HAP-1 (cell line): ENCODE data around the gene FNDC3B.

Source experiments
- DNase-seq, 2 experiments: peaks; one replicate each; pipeline ENCODE4 v3.0.0-alpha.2; 2016 to 2020; ENCODE audit warnings: low spot score in 2 of 2
- H3K27me3 ChIP-seq: fragments of 250-450 bp; sonication (Bioruptor Pico); 2 replicates; pipeline ENCODE4 v1.5.1; 2020; ENCODE audit warnings: low read depth, mild to moderate bottlenecking, moderate library complexity
- H3K36me3 ChIP-seq: fragments of 250-450 bp; sonication (Bioruptor Pico); replicated peaks from 2 replicates; pipeline ENCODE4 v1.5.1; 2020; ENCODE audit warnings: mild to moderate bottlenecking
- H3K4me1 ChIP-seq: fragments of 250-450 bp; sonication (Bioruptor Pico); 2 replicates; pipeline ENCODE4 v1.5.1; 2020; ENCODE audit warnings: mild to moderate bottlenecking
- H3K4me3 ChIP-seq: fragments of 250-450 bp; sonication (Bioruptor Pico); 2 replicates; pipeline ENCODE4 v1.5.1; 2020; ENCODE audit warnings: mild to moderate bottlenecking, moderate library complexity
- H3K9me3 ChIP-seq: fragments of 250-450 bp; sonication (Bioruptor Pico); 2 replicates; pipeline ENCODE4 v1.5.1; 2020; ENCODE audit warnings: mild to moderate bottlenecking, moderate library complexity
- in situ Hi-C: fragments of 300-500 bp; cut with MboI; formaldehyde crosslinking; loops from 3 replicates; pipeline ENCODE4 v1.14.3; 2020; ENCODE audit warnings: low sequenced_read_pairs, inconsistent platforms, mixed read lengths

The FNDC3B gene

GRCh38 chr3:172104471-172105072 is 65.2 kb downstream of the FNDC3B start:
- Histone ChIP-seq H3K4me1 (no peaks in the 10 kb centered on the region), H3K4me3 (no peak overlapping the region), H3K9me3 (no peaks in the 10 kb centered on the region), H3K27me3 (no peaks in the 10 kb centered on the region), H3K36me3 (no peaks in the 10 kb centered on the region)
- in situ Hi-C loops, result no loop called here
- DNase-seq, result no peak

GRCh38 chr3:172106037-172106954 is 66.9 kb downstream of the FNDC3B start:
- in situ Hi-C loops, result no loop called here
- Histone ChIP-seq H3K9me3 (no peaks in the 10 kb centered on the region), H3K27me3 (no peaks in the 10 kb centered on the region), H3K4me1 (no peaks in the 10 kb centered on the region; the same call in 1 of the 2 replicates), H3K4me3 (no peak overlapping the region), H3K36me3 (no peaks in the 10 kb centered on the region)
- DNase-seq, result no peak

GRCh38 chr3:172106989-172107388 is 67.6 kb downstream of the FNDC3B start:
- in situ Hi-C loops, result no loop called here
- Histone ChIP-seq H3K4me1 (peaks cover 2% of the 10 kb centered on the region; the same call in 1 of the 2 replicates), H3K9me3 (no peaks in the 10 kb centered on the region), H3K4me3 (no peak overlapping the region), H3K27me3 (no peaks in the 10 kb centered on the region), H3K36me3 (no peaks in the 10 kb centered on the region)
- DNase-seq, result peak in 1 of 2 experiments; percentile 25

- Histone ChIP-seq H3K4me1 (peaks cover 3% of the 10 kb centered on the region; the same call in 1 of the 2 replicates), H3K9me3 (no peaks in the 10 kb centered on the region), H3K27me3 (no peaks in the 10 kb centered on the region), H3K36me3 (no peaks in the 10 kb centered on the region), H3K4me3 (no peak overlapping the region)
- in situ Hi-C loops, result no loop called here
- no peak for DNase-seq
Observed at GRCh38 chr3:172107403-172107802, 68.0 kb downstream of the FNDC3B start.

- H3K4me1 ChIP-seq, result peaks cover 3% of the 10 kb centered on the region; the same call in 1 of the 2 replicates
- H3K4me3 ChIP-seq, result no peak overlapping the region
- H3K9me3 ChIP-seq, result no peaks in the 10 kb centered on the region
- H3K36me3 ChIP-seq, result no peaks in the 10 kb centered on the region; the same call in 1 of the 2 replicates
- no peak for DNase-seq
- H3K27me3 ChIP-seq, result no peaks in the 10 kb centered on the region
- in situ Hi-C loops, result no loop called here
Observed at GRCh38 chr3:172110127-172110779, 70.9 kb downstream of the FNDC3B start.

GRCh38 chr3:172111163-172111562 is 71.8 kb downstream of the FNDC3B start:
- Histone ChIP-seq H3K4me1 (peaks cover 3% of the 10 kb centered on the region; the same call in 1 of the 2 replicates), H3K27me3 (no peaks in the 10 kb centered on the region), H3K9me3 (no peaks in the 10 kb centered on the region), H3K4me3 (no peak overlapping the region), H3K36me3 (peaks cover 5% of the 10 kb centered on the region; the same call in 1 of the 2 replicates)
- no peak for DNase-seq
- in situ Hi-C loops, result no loop called here

GRCh38 chr3:172112078-172112733 is 72.8 kb downstream of the FNDC3B start:
- Histone ChIP-seq H3K9me3 (no peaks in the 10 kb centered on the region), H3K27me3 (no peaks in the 10 kb centered on the region), H3K4me1 (peaks cover 3% of the 10 kb centered on the region; the same call in 1 of the 2 replicates), H3K36me3 (peaks cover 5% of the 10 kb centered on the region; the same call in 1 of the 2 replicates), H3K4me3 (no peak overlapping the region)
- no peak for DNase-seq
- in situ Hi-C loops, result no loop called here

- Histone ChIP-seq H3K4me3 (no peak overlapping the region), H3K27me3 (no peaks in the 10 kb centered on the region), H3K36me3 (peaks cover 5% of the 10 kb centered on the region; the same call in 1 of the 2 replicates), H3K9me3 (no peaks in the 10 kb centered on the region), H3K4me1 (peaks cover 3% of the 10 kb centered on the region; the same call in 1 of the 2 replicates)
- in situ Hi-C loops, result no loop called here
- DNase-seq, result no peak
Observed at GRCh38 chr3:172112734-172113120, 73.3 kb downstream of the FNDC3B start.

GRCh38 chr3:172113710-172114109 is 74.3 kb downstream of the FNDC3B start:
- no peaks in the 10 kb centered on the region for H3K9me3 ChIP-seq
- no peak overlapping the region for H3K4me3 ChIP-seq
- in situ Hi-C loops, result no loop called here
- DNase-seq, result no peak
- peaks cover 3% of the 10 kb centered on the region; the same call in 1 of the 2 replicates for H3K4me1 ChIP-seq
- H3K27me3 ChIP-seq, result no peaks in the 10 kb centered on the region
- peaks cover 5% of the 10 kb centered on the region; the same call in 1 of the 2 replicates for H3K36me3 ChIP-seq

- no peaks in the 10 kb centered on the region for H3K9me3 ChIP-seq
- peaks cover 5% of the 10 kb centered on the region; the same call in 1 of the 2 replicates for H3K36me3 ChIP-seq
- H3K4me1 ChIP-seq, result peaks cover 3% of the 10 kb centered on the region; the same call in 1 of the 2 replicates
- H3K27me3 ChIP-seq, result no peaks in the 10 kb centered on the region
- in situ Hi-C loops, result no loop called here
- H3K4me3 ChIP-seq, result no peak overlapping the region
- no peak for DNase-seq
Observed at GRCh38 chr3:172115059-172115458, 75.7 kb downstream of the FNDC3B start.

GRCh38 chr3:172115787-172116186 is 76.4 kb downstream of the FNDC3B start:
- H3K36me3 ChIP-seq, result peaks cover 5% of the 10 kb centered on the region; the same call in 1 of the 2 replicates
- H3K27me3 ChIP-seq, result no peaks in the 10 kb centered on the region
- in situ Hi-C loops, result no loop called here

GRCh38 chr3:172118019-172118418 is 78.6 kb downstream of the FNDC3B start:
- no peaks in the 10 kb centered on the region for H3K9me3 ChIP-seq
- H3K36me3 ChIP-seq, result peaks cover 5% of the 10 kb centered on the region; the same call in 1 of the 2 replicates
- no peak overlapping the region for H3K4me3 ChIP-seq
- H3K27me3 ChIP-seq, result no peaks in the 10 kb centered on the region
- no peak for DNase-seq
- in situ Hi-C loops, result no loop called here
- H3K4me1 ChIP-seq, result no peaks in the 10 kb centered on the region

More at GRCh38 chr3:172115787-172116186, 76.4 kb downstream of the FNDC3B start:
- no peaks in the 10 kb centered on the region for H3K9me3 ChIP-seq
- peaks cover 3% of the 10 kb centered on the region; the same call in 1 of the 2 replicates for H3K4me1 ChIP-seq
- no peak for DNase-seq
- no peak overlapping the region for H3K4me3 ChIP-seq
